ENCODE measurements around the gene TBC1D19. TPM values are rescaled to one million over a fixed set of nuclear protein-coding genes. Genes with fewer than 3 reads are reported as not detected.
A peak's percentile ranks its signal among the peaks of the same experiment; 100 is the strongest.

TBC1D19 gene
- total and polyA plus RNA-seq, 2 of the 4 experiments (the other 2 are of a cell fraction), result 9.9 to 17.6 TPM

DNA sequence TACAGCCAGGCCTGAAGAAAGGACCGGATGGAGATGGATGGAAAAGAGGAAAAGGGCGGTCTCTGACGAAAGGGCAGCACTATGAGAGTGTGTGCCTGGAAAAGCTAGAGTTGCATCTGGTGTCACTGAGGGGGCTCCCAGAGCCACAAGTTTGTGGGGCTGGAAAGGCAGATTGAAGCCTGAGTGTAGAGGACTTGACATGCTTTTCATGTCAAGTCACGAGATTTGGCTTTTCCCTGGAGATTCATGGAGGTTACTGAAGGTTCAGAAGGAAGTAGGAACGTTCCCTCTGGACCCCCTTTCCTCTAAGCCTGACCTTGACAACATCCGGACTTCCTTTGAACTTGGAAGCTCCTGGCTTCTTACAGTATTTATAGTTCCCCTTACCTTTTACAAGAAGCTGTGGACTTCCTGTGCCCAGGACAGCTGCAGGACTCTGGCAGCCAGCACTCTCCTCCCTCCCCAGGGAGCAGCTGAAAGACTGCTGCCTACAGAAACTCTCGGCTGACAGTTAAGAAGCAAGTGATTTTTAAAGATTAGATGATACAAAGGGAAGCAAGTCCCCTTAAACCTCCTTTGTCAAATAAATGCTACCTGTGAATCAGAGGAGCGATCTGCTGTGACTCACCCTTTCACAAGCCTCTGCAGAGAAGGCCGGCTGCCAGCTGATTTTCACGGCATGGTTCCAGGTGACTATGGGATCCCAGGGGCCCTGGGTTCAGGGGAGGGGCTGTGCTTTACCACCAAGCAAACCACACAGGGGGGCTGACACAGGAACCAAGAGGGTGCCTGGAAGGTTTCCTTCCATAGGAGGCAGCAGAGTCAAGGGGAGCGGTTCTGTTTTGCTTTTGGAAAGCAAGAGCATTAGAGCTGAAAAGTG, 203.8 kb downstream of the TBC1D19 start (continued):
- TF ChIP-seq RCOR1 (IDR thresholded peaks at IDR 0.05; ENCODE audit: insufficient replicate concordance, low read length), result no peak
- TF ChIP-seq MAZ (IDR thresholded peaks at IDR 0.05; ENCODE audit: borderline replicate concordance, low read depth, low read length), result no peak

DNA sequence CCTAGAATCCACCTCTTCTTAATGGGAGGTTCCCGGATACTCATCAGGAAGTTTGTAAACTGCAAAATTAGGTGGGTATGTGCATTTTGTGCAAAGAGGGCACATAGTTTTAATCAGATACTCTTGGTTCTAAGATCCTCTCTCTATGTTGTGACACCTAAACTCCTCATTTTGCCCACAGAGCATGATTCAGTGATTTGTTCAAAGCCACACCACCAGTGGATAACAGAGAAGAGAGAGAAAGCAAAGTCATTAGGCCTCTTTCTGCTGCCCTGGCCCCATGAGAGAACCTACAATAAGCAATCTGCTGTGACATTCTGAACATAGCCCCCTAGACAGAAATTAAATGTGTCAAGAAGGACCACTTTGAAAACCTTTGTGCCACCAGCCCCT, 204.5 kb downstream of the TBC1D19 start:
- dilution Hi-C loops (cut with HindIII; ENCODE audit: low sequenced_read_pairs, unreplicated experiment) (no loop called here), intact Hi-C loops (cut with micrococcal nuclease) (no loop called here), in situ Hi-C loops (cut with MboI; ENCODE audit: low sequenced_read_pairs) (no loop called here)
- BruUV-seq (replicated peaks), result no TSS peak
- Histone ChIP-seq H3K18ac (ENCODE audit: low read depth, low read length) (no peak overlapping the region), H3K79me1 (ENCODE audit: low read depth in 1 of 2, low read length in 2 of 2) (no peaks in the 10 kb centered on the region), H3K14ac (replicated peaks; ENCODE audit: low read depth, low read length) (no peak overlapping the region), H4K20me1 (ENCODE audit: insufficient read depth, low read length) (no peaks in the 10 kb centered on the region), H3K4me3 (ENCODE audit: insufficient read depth, low read depth, low read length) (no peak overlapping the region), H4K91ac (ENCODE audit: insufficient read depth, low read depth, low read length) (no peak overlapping the region), H2BK120ac (ENCODE audit: low read depth, low read length) (no peak overlapping the region), H3K4me1 (ENCODE audit: control insufficient read depth, insufficient read depth, low read length) (peaks cover 9% of the 10 kb centered on the region), H3K36me3 (ENCODE audit: control insufficient read depth, insufficient read depth, low read length) (no peaks in the 10 kb centered on the region), H3K27me3 (ENCODE audit: control insufficient read depth, insufficient read depth, low read length) (no peaks in the 10 kb centered on the region), H3K56ac (ENCODE audit: extremely low read depth, insufficient read depth, low read length) (no peak overlapping the region), H2AK5ac (ENCODE audit: low read depth, low read length) (no peak overlapping the region), H2BK5ac (ENCODE audit: low read depth, low read length, poor library complexity, severe bottlenecking) (no peak overlapping the region), H2AK9ac (replicated peaks; ENCODE audit: low read depth, low read length, poor library complexity) (no peak overlapping the region), H4K8ac (ENCODE audit: low read depth in 2 of 2, low read length in 2 of 2) (no peak overlapping the region), H3K23ac (ENCODE audit: low read depth, low read length) (no peak overlapping the region), H2BK20ac (ENCODE audit: low read depth, low read length) (no peak overlapping the region), H3K9ac (ENCODE audit: low read depth, low read length) (no peak overlapping the region), H3K27ac (ENCODE audit: insufficient read depth, low read length) (no peak overlapping the region), H3K9me3 (ENCODE audit: control insufficient read depth, insufficient read depth, low read length) (no peaks in the 10 kb centered on the region), H3K9me1 (ENCODE audit: insufficient read depth, low read length) (peaks cover 6% of the 10 kb centered on the region), H3K4ac (ENCODE audit: low read depth, low read length) (no peak overlapping the region), H4K5ac (ENCODE audit: low read depth, low read length) (no peak overlapping the region), H2AFZ (replicated peaks; ENCODE audit: low read length, poor library complexity) (no peak overlapping the region), H2BK15ac (ENCODE audit: low read depth, low read length) (no peak overlapping the region), H3K4me2 (ENCODE audit: low read depth, low read length) (no peak overlapping the region)
- TF ChIP-seq CHD1 (IDR thresholded peaks at IDR 0.05; ENCODE audit: low read depth, low read length), result no peak
- TF ChIP-seq, protein P1, sequence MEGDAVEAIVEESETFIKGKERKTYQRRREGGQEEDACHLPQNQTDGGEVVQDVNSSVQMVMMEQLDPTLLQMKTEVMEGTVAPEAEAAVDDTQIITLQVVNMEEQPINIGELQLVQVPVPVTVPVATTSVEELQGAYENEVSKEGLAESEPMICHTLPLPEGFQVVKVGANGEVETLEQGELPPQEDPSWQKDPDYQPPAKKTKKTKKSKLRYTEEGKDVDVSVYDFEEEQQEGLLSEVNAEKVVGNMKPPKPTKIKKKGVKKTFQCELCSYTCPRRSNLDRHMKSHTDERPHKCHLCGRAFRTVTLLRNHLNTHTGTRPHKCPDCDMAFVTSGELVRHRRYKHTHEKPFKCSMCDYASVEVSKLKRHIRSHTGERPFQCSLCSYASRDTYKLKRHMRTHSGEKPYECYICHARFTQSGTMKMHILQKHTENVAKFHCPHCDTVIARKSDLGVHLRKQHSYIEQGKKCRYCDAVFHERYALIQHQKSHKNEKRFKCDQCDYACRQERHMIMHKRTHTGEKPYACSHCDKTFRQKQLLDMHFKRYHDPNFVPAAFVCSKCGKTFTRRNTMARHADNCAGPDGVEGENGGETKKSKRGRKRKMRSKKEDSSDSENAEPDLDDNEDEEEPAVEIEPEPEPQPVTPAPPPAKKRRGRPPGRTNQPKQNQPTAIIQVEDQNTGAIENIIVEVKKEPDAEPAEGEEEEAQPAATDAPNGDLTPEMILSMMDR (conservative IDR thresholded peaks at IDR 0.05; ENCODE audit: low read depth, low read length), result no peak
- peak; percentile 9; the same call in 1 of the 2 replicates for TF ChIP-seq NFE2L2 (IDR thresholded peaks at IDR 0.05; ENCODE audit: low read depth, low read length)
- no peak for TF ChIP-seq RCOR1 (IDR thresholded peaks at IDR 0.05; ENCODE audit: insufficient replicate concordance, low read length)
- WGBS, 2 experiments (ENCODE audit: extremely low coverage in 2 of 2, insufficient read length in 1 of 2), result no CpG with 5 or more reads among the region's 1 CpG
- POLR2A ChIA-PET (ENCODE audit: unreplicated experiment), result no interaction called here
- CTCF ChIA-PET, result interaction anchor here (0.9 kb wide), 1 partner anchor 21 kb away, joined by 3 read pairs; no protein-coding TSS in a partner anchor
- ATAC-seq (ENCODE audit: low read depth) (0 out of 2 replicates have a peak, but pooled peaks have one; percentile 10), DNase-seq (peak; percentile 12)

Data from IMR-90 (cell line).